ENCODE data around the gene AGPAT3. TPM values are rescaled to one million over a fixed set of nuclear protein-coding genes. Genes with fewer than 3 reads are reported as not detected.
A peak's percentile ranks its signal among the peaks of the same experiment; 100 is the strongest.

Gene AGPAT3
- total and polyA plus RNA-seq, 8 donors: 13.6 to 49.6 (median 31.4) TPM

DNA sequence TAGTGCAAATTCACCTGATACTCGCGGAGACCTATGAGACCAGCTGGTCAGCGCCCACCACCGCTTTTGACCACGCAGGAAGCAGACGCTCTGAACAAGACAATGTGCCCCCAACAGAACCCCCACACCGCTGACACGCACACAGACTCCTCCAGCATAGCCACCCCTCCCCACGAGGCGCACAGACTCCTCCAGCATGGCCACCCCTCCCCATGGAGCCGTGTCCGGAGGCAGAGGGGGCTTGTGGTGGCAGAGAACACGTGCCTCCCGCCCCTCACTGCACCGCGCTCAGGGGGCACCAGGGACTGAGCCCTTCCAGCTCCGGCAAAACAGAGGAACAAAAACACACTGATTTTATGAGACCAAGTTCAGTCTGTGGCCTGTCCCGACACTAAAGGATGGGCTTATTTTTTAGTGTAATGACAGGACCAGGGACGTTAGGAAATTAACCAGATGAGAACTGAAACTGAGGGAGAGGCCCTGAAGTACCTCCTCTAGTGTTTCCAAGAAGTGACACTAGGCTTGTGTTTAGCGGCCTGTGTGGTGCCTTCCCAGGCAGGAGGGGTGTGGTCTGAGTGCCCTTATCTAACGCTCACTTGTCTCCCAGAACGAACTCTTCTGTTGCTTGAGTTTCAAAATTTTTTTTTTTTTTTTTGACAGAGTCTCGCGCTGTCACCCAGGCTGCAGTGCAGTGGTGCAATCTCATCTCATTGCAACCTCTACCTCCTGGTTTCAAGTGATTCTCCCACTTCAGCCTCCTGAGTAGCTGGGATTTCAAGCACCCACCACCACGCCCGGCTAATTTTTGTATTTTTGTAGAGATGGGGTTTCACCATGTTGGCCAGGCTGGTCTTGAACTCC is 10.0 kb upstream of the AGPAT3 start:
- intact Hi-C loops (cut with DNase I): no loop called here
- TF ChIP-seq, protein P1, sequence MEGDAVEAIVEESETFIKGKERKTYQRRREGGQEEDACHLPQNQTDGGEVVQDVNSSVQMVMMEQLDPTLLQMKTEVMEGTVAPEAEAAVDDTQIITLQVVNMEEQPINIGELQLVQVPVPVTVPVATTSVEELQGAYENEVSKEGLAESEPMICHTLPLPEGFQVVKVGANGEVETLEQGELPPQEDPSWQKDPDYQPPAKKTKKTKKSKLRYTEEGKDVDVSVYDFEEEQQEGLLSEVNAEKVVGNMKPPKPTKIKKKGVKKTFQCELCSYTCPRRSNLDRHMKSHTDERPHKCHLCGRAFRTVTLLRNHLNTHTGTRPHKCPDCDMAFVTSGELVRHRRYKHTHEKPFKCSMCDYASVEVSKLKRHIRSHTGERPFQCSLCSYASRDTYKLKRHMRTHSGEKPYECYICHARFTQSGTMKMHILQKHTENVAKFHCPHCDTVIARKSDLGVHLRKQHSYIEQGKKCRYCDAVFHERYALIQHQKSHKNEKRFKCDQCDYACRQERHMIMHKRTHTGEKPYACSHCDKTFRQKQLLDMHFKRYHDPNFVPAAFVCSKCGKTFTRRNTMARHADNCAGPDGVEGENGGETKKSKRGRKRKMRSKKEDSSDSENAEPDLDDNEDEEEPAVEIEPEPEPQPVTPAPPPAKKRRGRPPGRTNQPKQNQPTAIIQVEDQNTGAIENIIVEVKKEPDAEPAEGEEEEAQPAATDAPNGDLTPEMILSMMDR (IDR thresholded peaks at IDR 0.05): no peak
- Histone ChIP-seq H3K9me3 (no peaks in the 10 kb centered on the region), H3K27me3 (no peaks in the 10 kb centered on the region), H3K36me3 (no peaks in the 10 kb centered on the region), H3K4me3 (no peak overlapping the region), H3K27ac (no peak overlapping the region), H3K4me1 (peaks cover 0 to 2% (median 0%) of the 10 kb centered on the region in 3 donors)
- FAIRE-seq (no peak), ATAC-seq (peak in 2 of 4 donors; percentile 36 to 44), DNase-seq (peak in 2 of 6 donors; percentile 43 to 44)
- 75 to 78% methylated on average over 26 of the region's 26 CpGs for WGBS, 2 donors

DNA sequence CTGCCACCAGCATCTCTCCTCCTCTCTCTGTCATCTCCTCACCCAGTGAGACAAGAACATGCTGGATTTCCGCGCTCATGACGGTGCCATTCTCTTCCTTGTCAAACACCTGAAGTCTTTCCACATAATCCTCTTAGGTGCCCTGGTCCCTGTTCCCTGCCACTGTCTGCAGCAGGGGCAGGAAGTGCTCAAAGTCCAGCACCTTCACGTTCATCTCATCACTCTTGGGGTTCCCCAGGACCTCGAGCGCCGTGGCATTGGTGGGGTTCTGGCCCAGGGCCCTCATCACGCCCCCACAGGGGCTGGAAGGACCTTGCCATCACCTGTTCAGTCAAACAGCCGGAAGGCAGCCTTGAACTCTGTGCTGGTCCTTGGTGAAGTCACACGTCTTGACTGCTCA is 9.1 kb upstream of the AGPAT3 start:
- Histone ChIP-seq H3K9me3 (no peaks in the 10 kb centered on the region), H3K27me3 (no peaks in the 10 kb centered on the region), H3K36me3 (no peaks in the 10 kb centered on the region), H3K27ac (no peak overlapping the region), H3K4me3 (no peak overlapping the region), H3K4me1 (peaks cover 0 to 11% (median 5%) of the 10 kb centered on the region in 3 donors)
- FAIRE-seq (no peak), DNase-seq (peak in 2 of 6 donors; percentile 30 to 35), ATAC-seq (no peak)
- intact Hi-C loops (cut with DNase I): no loop called here
- 69 to 74% methylated on average over 10 of the region's 10 CpGs for WGBS, 2 donors
- TF ChIP-seq, protein P1 (IDR thresholded peaks at IDR 0.05): no peak

DNA sequence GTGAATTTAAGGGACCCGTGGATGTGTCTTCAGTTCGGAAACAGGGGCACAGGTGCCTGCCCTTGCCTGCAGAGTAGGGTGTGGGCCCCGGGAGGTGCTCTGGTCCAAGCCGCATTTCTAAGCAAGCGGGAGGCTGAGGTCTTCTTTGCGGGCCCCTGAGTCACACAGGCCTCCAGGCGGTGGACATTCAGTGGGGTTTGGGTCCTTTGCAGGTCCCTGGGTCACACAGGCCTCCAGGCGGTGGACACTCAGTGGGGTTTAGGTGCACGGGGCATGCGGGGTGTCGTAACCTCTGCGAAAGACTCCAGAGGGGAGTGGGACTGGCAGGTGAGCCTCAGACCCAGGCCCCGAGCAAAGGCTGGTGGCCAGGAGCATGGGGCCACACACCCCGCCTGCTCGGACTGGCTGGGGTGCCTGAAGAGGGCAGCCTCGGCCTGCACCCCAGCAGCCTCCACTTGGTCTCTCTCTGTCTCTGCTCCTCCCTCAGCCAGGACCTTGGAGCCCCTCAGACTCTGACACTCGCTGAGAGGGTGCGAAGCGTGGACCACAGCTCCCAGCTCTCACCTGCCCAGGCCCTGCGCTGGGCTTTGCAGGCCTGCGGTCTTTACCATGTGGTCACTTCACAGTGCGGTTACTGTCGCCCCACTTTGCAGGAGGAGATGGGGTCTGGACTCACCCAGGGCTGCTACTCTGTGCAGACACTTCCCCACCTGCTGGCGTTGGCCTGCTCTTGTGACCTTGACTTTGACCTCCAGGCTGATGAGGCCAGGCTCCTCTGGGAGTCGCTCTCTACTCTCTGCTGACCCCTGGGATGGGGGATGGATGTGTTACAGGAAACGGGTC is 6.0 kb upstream of the AGPAT3 start:
- no peak overlapping the region for H3K4me3 ChIP-seq
- DNase-seq (peak in 2 of 6 donors; percentile 49 to 51), ATAC-seq (no peak), FAIRE-seq (no peak)
- peaks cover 0 to 14% (median 12%) of the 10 kb centered on the region in 3 donors for H3K4me1 ChIP-seq
- H3K27me3 ChIP-seq: no peaks in the 10 kb centered on the region
- H3K36me3 ChIP-seq: no peaks in the 10 kb centered on the region
- intact Hi-C loops (cut with DNase I): no loop called here
- H3K27ac ChIP-seq: no peak overlapping the region
- 95 to 97% methylated on average over 26 of the region's 26 CpGs for WGBS, 2 donors
- TF ChIP-seq, protein P1 (IDR thresholded peaks at IDR 0.05): no peak
- H3K9me3 ChIP-seq: no peaks in the 10 kb centered on the region

DNA sequence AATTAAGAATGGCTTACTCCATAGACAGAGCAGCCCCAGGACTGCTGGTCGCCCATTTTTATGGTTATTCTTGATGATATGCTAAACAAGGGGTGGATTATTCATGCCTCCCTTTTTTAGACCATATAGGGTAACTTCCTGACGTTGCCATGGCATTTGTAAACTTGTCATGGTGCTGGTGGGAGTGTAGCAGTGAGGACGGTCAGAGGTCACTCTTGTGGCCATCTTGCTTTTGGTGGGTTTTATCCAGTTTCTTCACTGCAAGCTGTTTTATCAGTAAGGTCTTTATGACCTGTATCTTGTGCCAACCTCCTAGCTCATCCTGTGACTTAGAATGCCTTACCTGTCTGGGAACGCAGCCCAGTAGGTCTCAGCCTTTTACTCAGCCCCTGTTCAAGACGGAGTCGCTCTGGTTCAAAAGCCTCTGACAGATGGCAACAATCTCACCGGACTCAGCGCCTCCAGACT is 5.2 kb upstream of the AGPAT3 start:
- Histone ChIP-seq H3K27me3 (no peaks in the 10 kb centered on the region), H3K4me1 (peaks cover 0 to 14% (median 12%) of the 10 kb centered on the region in 3 donors), H3K4me3 (no peak overlapping the region), H3K27ac (peak overlapping the region in 3 of 4 donors; percentile 65 to 73 (median 66)), H3K9me3 (no peaks in the 10 kb centered on the region), H3K36me3 (no peaks in the 10 kb centered on the region)
- intact Hi-C loops (cut with DNase I): loop anchor here in 1 of 3 donors (10.0 kb wide), 1 partner anchor 105 kb away; no protein-coding TSS in a partner anchor
- peak in 1 of 6 donors; percentile 26 for DNase-seq
- TF ChIP-seq, protein P1 (IDR thresholded peaks at IDR 0.05): no peak
- 49 to 53% methylated on average over 8 of the region's 8 CpGs for WGBS, 2 donors
- peak in 1 of 4 donors; percentile 16 for ATAC-seq
- no peak for FAIRE-seq

Data from pancreas (tissue), 10 donors.